Effector memory CD8-positive, alpha-beta T cell (primary cell): ENCODE data around the gene CACNA1H.
"Not testable (repeated sequence)": the region's sequence is repeated elsewhere in the genome, so short reads cannot be mapped to it uniquely, and the experiment has no call there.

ENCODE experiments used
- ATAC-seq: fragments of 150-1000 bp; cut with Tn5 transposase; replicated peaks from 2 replicates; pipeline ENCODE4 v1.10.0; 2021; ENCODE audit warnings: mild to moderate bottlenecking, moderate library complexity
- DNase-seq, 3 experiments: peaks; one replicate each; pipeline ENCODE4 v3.0.0; 2021
- H3K27ac Mint-ChIP-seq, 2 donors: one replicate each; pipeline ENCODE4 v1.8.0; 2022; ENCODE audit warnings: mild to moderate bottlenecking in 2 of 2, mixed read lengths in 2 of 2, moderate library complexity in 2 of 2
- H3K27me3 Mint-ChIP-seq, 2 donors: one replicate each; pipeline ENCODE4 v1.8.0; 2022; ENCODE audit warnings: mixed read lengths in 2 of 2
- H3K36me3 Mint-ChIP-seq: one replicate; pipeline ENCODE4 v1.8.0; 2022; ENCODE audit warnings: mild to moderate bottlenecking, moderate library complexity, mixed read lengths; ENCODE audit not compliant: insufficient read depth
- H3K4me1 Mint-ChIP-seq, 2 donors: one replicate each; pipeline ENCODE4 v1.8.0; 2022; ENCODE audit warnings: low read depth in 2 of 2, mixed read lengths in 2 of 2
- H3K4me3 Mint-ChIP-seq, 2 donors: one replicate each; pipeline ENCODE4 v1.8.0; 2022; ENCODE audit warnings: mild to moderate bottlenecking in 2 of 2, mixed read lengths in 2 of 2, moderate library complexity in 2 of 2
- H3K9me3 Mint-ChIP-seq, 2 donors: one replicate each; pipeline ENCODE4 v1.8.0; 2022; ENCODE audit warnings: mixed read lengths in 2 of 2

The CACNA1H gene

DNA sequence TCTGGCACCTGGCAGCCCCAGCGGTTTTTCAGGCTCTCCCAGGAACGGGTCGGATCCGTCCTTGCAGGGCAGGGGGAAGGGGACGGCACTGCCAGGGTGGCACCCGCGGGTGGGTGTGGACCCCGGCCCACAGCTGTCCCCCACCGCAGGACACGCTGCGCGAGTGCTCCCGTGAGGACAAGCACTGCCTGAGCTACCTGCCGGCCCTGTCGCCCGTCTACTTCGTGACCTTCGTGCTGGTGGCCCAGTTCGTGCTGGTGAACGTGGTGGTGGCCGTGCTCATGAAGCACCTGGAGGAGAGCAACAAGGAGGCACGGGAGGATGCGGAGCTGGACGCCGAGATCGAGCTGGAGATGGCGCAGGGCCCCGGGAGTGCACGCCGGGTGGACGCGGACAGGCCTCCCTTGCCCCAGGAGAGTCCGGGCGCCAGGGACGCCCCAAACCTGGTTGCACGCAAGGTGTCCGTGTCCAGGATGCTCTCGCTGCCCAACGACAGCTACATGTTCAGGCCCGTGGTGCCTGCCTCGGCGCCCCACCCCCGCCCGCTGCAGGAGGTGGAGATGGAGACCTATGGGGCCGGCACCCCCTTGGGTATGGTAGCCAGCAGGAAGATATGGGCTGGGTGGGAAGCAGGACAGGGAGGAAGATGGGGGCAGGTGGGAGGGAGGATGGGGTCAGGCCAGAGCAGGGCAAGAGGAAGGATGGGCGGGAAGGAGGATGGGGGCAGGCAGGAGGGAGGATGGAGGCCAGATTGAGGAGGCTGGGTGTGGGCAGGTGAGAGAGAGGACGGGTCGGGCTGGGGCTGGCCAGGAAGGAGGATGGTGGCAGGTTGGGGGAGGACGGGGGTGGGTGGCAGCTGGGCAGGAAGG, 65.4 kb downstream of the CACNA1H start:
- Mint-ChIP-seq H3K4me1 (no peaks in the 10 kb centered on the region), H3K27ac (no peak overlapping the region), H3K36me3 (no peaks in the 10 kb centered on the region), H3K27me3 (peaks cover 0 to 9% of the 10 kb centered on the region in 2 donors), H3K9me3 (no peaks in the 10 kb centered on the region), H3K4me3 (no peak overlapping the region)
- ATAC-seq: no peak
- DNase-seq: no peak

DNA sequence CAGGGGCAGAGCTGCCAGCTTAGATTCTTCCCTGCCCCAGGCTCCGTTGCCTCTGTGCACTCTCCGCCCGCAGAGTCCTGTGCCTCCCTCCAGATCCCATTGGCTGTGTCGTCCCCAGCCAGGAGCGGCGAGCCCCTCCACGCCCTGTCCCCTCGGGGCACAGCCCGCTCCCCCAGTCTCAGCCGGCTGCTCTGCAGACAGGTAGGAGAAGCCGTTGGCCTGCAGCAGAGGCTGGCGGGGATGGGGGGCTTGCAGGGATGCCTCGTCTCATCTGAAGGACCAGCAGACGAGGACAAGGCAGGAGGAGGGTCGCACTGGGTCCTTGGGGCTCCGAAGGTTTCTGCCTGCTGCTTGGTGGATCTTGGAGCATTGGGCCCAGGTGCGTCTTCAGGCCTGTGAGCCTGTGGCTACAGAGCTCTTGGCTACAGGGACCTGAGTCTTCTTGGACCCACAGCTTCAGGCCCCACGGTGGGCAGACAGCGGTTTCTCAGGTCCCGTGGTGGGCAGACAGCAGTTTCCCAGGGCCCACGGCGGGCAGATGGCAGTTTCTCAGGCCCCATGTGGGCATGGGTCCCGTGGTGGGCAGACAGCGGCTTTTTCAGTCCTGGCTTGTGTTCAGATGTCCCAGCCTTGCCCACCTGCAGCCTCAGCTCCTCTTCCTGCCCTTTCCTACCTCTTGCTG, 66.2 kb downstream of the CACNA1H start:
- no peak for ATAC-seq
- DNase-seq: no peak
- Mint-ChIP-seq H3K36me3 (no peaks in the 10 kb centered on the region), H3K9me3 (no peaks in the 10 kb centered on the region), H3K4me3 (no peak overlapping the region), H3K27me3 (peaks cover 6 to 15% of the 10 kb centered on the region in 2 donors), H3K4me1 (peaks cover 0 to 1% of the 10 kb centered on the region in 2 donors), H3K27ac (no peak overlapping the region)

DNA sequence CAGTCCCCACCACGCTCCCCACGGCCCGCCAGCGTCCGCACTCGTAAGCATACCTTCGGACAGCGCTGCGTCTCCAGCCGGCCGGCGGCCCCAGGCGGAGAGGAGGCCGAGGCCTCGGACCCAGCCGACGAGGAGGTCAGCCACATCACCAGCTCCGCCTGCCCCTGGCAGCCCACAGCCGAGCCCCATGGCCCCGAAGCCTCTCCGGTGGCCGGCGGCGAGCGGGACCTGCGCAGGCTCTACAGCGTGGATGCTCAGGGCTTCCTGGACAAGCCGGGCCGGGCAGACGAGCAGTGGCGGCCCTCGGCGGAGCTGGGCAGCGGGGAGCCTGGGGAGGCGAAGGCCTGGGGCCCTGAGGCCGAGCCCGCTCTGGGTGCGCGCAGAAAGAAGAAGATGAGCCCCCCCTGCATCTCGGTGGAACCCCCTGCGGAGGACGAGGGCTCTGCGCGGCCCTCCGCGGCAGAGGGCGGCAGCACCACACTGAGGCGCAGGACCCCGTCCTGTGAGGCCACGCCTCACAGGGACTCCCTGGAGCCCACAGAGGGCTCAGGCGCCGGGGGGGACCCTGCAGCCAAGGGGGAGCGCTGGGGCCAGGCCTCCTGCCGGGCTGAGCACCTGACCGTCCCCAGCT, 67.3 kb downstream of the CACNA1H start:
- H3K27ac Mint-ChIP-seq: no peak overlapping the region
- H3K4me1 Mint-ChIP-seq: peaks cover 0 to 1% of the 10 kb centered on the region in 2 donors
- H3K36me3 Mint-ChIP-seq: no peaks in the 10 kb centered on the region
- DNase-seq (no peak), ATAC-seq (no peak)
- no peak overlapping the region for H3K4me3 Mint-ChIP-seq
- peaks cover 10 to 19% of the 10 kb centered on the region in 2 donors for H3K27me3 Mint-ChIP-seq
- H3K9me3 Mint-ChIP-seq: no peaks in the 10 kb centered on the region

DNA sequence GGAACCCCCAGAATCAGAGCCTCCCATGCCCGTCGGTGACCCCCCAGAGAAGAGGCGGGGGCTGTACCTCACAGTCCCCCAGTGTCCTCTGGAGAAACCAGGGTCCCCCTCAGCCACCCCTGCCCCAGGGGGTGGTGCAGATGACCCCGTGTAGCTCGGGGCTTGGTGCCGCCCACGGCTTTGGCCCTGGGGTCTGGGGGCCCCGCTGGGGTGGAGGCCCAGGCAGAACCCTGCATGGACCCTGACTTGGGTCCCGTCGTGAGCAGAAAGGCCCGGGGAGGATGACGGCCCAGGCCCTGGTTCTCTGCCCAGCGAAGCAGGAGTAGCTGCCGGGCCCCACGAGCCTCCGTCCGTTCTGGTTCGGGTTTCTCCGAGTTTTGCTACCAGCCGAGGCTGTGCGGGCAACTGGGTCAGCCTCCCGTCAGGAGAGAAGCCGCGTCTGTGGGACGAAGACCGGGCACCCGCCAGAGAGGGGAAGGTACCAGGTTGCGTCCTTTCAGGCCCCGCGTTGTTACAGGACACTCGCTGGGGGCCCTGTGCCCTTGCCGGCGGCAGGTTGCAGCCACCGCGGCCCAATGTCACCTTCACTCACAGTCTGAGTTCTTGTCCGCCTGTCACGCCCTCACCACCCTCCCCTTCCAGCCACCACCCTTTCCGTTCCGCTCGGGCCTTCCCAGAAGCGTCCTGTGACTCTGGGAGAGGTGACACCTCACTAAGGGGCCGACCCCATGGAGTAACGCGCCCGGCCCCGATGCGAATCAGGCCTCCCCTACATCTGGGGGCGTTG, 68.1 kb downstream of the CACNA1H start:
- Mint-ChIP-seq H3K27me3 (peaks cover 10 to 19% of the 10 kb centered on the region in 2 donors), H3K9me3 (no peaks in the 10 kb centered on the region), H3K36me3 (no peaks in the 10 kb centered on the region), H3K4me3 (no peak overlapping the region), H3K27ac (no peak overlapping the region), H3K4me1 (peaks cover 0 to 1% of the 10 kb centered on the region in 2 donors)
- no peak for ATAC-seq
- DNase-seq: no peak

DNA sequence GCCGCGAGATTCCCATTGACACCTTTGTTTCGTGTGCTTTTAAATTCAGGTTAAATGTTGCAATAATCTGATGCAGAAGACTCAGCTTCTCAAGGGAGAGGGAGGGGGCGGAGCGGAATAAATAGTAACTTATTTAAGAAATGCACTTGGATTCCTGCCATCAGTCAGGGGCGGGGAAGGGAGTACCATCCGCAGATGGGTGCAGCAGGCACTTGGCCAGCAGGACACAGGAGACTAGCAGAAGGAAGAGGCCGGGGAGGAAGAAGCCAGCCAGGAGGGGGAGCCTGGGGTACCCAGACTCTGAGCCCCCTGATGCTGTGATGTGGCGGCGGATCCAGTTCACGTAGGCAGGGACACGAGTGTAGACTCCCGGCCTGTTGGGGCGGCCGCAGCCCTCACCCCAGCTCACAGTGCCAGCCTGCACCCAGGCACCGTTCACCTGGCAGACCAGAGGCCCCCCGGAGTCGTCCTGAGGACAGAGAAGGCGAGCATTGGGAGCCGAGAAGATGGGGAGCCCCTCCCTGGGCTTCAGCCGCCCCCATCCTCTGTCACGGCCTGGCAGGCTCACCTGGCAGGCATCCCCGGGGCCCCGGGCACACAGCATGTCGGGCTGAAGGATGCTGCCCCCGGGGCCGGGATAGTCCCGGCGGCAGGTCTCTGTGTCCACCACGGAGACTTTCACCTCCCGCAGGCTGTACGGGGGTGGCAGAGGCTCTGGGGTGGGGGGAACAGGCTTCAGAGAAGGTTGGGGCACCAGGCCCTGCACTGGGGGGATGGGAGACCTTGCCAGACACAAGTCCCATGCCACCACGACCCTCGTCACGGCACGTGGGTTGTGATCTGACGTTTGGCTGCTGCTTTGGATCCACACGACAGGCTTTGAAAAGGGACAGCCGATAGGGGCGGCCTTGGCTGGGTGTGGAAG, 69.0 kb downstream of the CACNA1H start:
- no peak overlapping the region for H3K4me3 Mint-ChIP-seq
- no peak overlapping the region for H3K27ac Mint-ChIP-seq
- H3K27me3 Mint-ChIP-seq: peaks cover 10 to 22% of the 10 kb centered on the region in 2 donors
- DNase-seq: no peak
- H3K36me3 Mint-ChIP-seq: no peaks in the 10 kb centered on the region
- no peaks in the 10 kb centered on the region for H3K9me3 Mint-ChIP-seq
- peaks cover 0 to 1% of the 10 kb centered on the region in 2 donors for H3K4me1 Mint-ChIP-seq
- no peak for ATAC-seq

DNA sequence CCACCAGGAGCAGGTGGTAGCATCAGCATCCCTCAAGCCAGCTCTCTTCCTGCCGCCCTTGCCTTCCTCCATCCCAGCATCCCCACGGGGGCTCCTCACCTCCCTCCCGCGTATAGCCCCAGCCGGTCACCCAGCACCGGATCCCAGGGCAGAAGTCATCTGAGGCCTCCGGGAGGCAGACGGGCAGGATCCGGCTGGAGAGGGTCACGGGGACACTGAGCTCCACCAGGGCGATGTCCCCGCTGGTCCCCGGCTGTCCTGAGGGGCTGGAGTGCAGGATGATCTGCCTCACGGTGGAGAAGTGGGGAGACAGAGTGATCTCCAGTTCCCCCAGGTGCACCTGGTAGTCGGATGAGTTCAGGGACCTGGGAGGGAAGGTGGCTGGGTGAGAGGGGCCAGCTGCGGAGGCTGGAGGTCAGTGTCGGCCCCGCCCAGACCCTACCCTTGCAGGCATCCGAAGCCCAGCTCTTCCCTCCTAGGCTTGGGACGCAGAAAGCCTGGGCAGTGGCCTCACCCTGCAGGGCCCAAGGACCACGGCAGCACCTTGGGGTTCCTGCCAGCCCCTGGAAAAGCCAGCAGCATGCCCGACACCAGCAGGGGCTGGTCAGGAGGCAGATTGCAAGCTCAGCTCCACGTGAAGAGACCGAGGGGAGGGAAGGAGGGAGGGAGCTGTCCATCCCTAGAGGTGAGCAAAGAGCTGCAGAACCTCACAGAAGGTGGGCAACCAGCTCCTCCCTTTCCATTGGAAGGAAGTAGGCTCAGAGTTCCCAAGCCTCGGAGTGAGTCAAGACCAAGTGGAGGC, 69.8 kb downstream of the CACNA1H start:
- H3K4me3 Mint-ChIP-seq: no peak overlapping the region
- no peaks in the 10 kb centered on the region for H3K36me3 Mint-ChIP-seq
- no peak for DNase-seq
- peaks cover 10 to 25% of the 10 kb centered on the region in 2 donors for H3K27me3 Mint-ChIP-seq
- no peak for ATAC-seq
- H3K4me1 Mint-ChIP-seq: peaks cover 0 to 1% of the 10 kb centered on the region in 2 donors
- H3K27ac Mint-ChIP-seq: no peak overlapping the region
- H3K9me3 Mint-ChIP-seq: no peaks in the 10 kb centered on the region

DNA sequence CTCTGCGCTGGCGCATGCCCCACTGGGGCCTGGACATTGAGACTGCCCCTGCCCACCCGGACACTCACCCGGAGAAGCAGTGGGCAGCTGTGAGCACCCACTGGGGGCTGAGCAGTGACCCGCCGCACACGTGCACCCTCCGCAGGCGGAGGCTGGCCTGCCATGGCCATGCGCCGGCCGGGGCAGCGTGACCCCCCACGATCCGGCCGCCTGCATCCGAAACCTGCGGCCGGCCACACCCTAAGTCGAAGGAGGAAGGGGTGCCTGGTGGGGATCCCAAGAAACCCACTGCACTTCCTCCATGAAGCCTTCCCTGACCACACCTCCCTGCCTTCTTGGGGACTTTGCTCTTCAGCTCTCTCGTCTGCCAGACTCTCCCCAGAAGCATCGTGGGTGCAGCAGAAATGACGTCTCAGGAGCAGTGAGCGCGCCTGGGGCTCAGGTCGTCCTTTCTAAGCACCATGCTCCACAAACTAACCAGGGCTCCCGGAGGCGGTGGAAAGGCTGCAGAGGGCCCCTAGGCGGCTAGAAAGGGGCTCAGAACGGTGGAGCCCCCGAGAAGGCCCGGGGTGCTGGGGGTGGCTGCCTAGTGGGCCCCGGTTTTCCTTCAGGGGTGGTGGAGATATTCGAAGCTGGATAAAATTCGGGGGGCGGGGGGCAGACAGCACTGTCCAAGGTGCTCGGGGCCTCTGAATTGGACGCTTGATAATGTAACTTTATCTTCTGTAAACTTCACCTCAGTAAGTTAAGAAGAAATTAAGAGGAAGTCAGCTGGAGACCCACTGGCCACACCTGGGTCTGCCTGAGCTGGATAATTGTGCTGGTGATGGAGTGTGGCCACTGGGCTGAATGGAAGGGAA, 70.7 kb downstream of the CACNA1H start:
- no peak overlapping the region for H3K4me3 Mint-ChIP-seq
- DNase-seq (no peak), ATAC-seq (no peak)
- peaks cover 0 to 1% of the 10 kb centered on the region in 2 donors for H3K4me1 Mint-ChIP-seq
- H3K9me3 Mint-ChIP-seq: no peaks in the 10 kb centered on the region
- H3K27me3 Mint-ChIP-seq: peaks cover 10 to 25% of the 10 kb centered on the region in 2 donors
- H3K36me3 Mint-ChIP-seq: no peaks in the 10 kb centered on the region
- H3K27ac Mint-ChIP-seq: no peak overlapping the region

DNA sequence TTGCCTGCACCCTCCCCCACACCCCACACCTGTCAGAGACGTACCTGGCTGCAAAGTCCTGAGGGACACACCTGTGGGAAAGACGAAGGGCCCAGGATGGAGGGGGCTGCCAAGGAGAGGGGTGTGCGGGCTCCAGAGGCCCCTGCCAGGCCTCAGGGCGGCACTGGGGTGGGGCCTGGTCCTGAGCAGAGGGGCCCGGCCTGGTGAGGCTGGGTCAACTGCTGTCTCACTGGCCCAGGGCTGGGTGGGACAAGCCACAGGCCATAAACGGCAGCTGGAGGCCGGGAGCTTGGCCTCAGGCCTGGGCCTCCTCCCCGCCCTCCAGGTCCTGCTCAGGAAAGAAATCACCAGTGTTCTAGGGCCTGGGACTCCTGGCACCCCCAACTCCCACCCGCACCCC, 71.7 kb downstream of the CACNA1H start:
- DNase-seq (no peak), ATAC-seq (no peak)
- Mint-ChIP-seq H3K4me3 (no peak overlapping the region), H3K27ac (no peak overlapping the region), H3K36me3 (no peaks in the 10 kb centered on the region), H3K27me3 (peaks cover 10 to 25% of the 10 kb centered on the region in 2 donors), H3K9me3 (no peaks in the 10 kb centered on the region), H3K4me1 (peaks cover 0 to 1% of the 10 kb centered on the region in 2 donors)

DNA sequence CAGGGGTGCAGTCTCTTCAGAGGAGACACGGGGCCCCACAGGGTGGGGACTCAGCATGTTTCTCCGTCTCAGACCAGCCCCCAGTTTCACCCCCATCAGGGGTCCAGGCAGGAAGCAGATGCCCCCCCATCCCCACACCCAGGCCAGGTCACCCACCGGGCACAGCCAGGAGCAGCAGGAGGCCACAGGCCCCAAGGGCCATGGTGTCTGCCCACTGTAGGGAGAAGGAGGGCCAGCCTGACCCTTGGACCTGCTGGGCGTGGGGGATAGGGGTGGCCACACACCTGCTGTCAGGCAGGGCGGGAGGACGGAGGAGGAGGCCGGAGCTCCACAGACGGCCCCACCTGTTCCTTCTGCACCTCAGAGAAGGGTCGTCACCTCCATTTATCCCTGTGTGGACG, 72.1 kb downstream of the CACNA1H start, which contains the start of gene TPSG1:
TSS of gene TPSG1 (minus strand) at position 218 of the 401 bp plus-strand sequence. CDS start at position 202, 16 bp downstream.
- H3K4me1 Mint-ChIP-seq: peaks cover 0 to 1% of the 10 kb centered on the region in 2 donors
- DNase-seq (no peak), ATAC-seq (no peak)
- no peak within 1 kb of the TSS for H3K4me3 Mint-ChIP-seq
- H3K27me3 Mint-ChIP-seq: peaks cover 10 to 25% of the 10 kb centered on the region in 2 donors
- no peak within 1 kb of the TSS for H3K27ac Mint-ChIP-seq
- H3K9me3 Mint-ChIP-seq: no peaks in the 10 kb centered on the region
- no peaks in the 10 kb centered on the region for H3K36me3 Mint-ChIP-seq

DNA sequence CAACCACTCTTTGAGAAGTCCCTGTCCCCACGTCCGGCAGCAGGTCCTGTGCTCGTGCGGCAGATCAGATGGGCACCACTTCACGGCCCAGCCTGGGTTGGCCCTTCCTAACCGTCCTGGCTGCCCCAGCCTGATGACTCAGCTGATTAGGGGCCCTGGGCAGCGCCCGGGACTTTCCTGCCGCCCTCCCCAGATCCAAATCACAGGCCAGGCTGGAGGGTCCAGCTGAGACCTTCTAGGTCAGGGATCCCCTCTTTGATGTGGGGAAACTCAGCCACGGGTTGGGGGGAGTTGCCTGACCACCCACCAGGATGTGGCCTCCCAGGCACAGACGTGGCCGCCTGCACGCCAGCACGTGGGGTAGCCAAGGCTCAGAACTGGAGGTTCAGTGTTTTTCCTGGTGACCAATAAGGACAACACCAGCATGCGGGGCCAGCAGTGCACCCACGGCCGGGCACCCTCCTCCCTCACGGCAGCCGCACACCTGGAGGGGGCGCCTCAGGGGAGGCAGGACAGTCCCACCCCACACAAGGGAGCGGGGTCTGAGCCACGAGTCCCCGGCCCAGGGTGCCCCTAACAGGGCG, 72.9 kb downstream of the CACNA1H start:
- not testable (repeated sequence) for H3K36me3 Mint-ChIP-seq, H3K9me3 Mint-ChIP-seq, H3K4me1 Mint-ChIP-seq, ATAC-seq, DNase-seq, H3K4me3 Mint-ChIP-seq, H3K27ac Mint-ChIP-seq
- H3K27me3 Mint-ChIP-seq: peaks cover 10 to 25% of the 10 kb centered on the region in 2 donors

DNA sequence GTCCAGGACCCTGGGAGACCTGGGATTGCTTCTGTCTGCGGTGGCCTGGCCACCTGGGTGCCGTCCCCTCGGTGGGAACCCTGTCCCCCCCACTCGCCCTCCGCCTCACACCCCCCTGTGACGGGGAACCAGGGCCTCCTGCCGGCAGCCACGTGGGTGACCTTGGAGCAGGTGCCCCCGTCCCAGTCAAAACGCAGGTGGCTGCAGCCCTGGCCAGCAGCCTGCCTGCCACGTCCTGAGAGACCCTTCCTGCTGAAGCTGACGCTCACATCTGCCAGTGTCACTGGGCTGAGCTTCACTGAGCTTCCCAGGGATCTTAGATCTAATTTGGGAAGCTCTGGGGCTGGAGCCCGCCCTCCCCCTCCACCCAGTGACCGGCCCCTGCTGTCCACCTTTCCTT, 73.8 kb downstream of the CACNA1H start:
- peaks cover 10 to 20% of the 10 kb centered on the region in 2 donors for H3K27me3 Mint-ChIP-seq
- H3K4me1 Mint-ChIP-seq, H3K27ac Mint-ChIP-seq, ATAC-seq, H3K36me3 Mint-ChIP-seq, H3K9me3 Mint-ChIP-seq, DNase-seq, H3K4me3 Mint-ChIP-seq: not testable (repeated sequence)
